GM04503 (cell line): ENCODE results near the gene PLXNB3.

ENCODE experiments used
- DNase-seq: peaks from one replicate; pipeline ENCODE4 v3.0.0-alpha.2; 2012; ENCODE audit warnings: low read depth

PLXNB3 gene

GRCh38 chrX:153761863-153762262 is 2.2 kb upstream of the PLXNB3 start:
- no peak for DNase-seq

- DNase-seq = no peak
These were observed 1.3 kb upstream of the PLXNB3 start for GRCh38 chrX:153762626-153763173.

- no peak for DNase-seq
These were observed 634 bp upstream of the PLXNB3 start for GRCh38 chrX:153763298-153763932.

GRCh38 chrX:153764786-153765137 is 713 bp downstream of the PLXNB3 start:
- no peak for DNase-seq

- no peak for DNase-seq
These were observed 1.4 kb downstream of the PLXNB3 start for GRCh38 chrX:153765138-153766079.

- DNase-seq = peak; percentile 19
These were observed 2.2 kb downstream of the PLXNB3 start for GRCh38 chrX:153766098-153766817.

GRCh38 chrX:153766871-153767673 is 3.0 kb downstream of the PLXNB3 start:
- DNase-seq = no peak

GRCh38 chrX:153767674-153768055 is 3.6 kb downstream of the PLXNB3 start:
- DNase-seq = no peak

- DNase-seq = no peak
These were observed 4.5 kb downstream of the PLXNB3 start for GRCh38 chrX:153768311-153769157.

- DNase-seq = no peak
These were observed 5.3 kb downstream of the PLXNB3 start for GRCh38 chrX:153769158-153769864.

GRCh38 chrX:153769865-153770600 is 6.0 kb downstream of the PLXNB3 start:
- no peak for DNase-seq

- DNase-seq = no peak
These were observed 6.8 kb downstream of the PLXNB3 start for GRCh38 chrX:153770601-153771414.

- DNase-seq = no peak
These were observed 7.6 kb downstream of the PLXNB3 start for GRCh38 chrX:153771415-153772315.

- no peak for DNase-seq
These were observed 8.5 kb downstream of the PLXNB3 start for GRCh38 chrX:153772316-153773217.

GRCh38 chrX:153773218-153773611 is 9.2 kb downstream of the PLXNB3 start:
- DNase-seq = no peak
